Central memory CD8-positive, alpha-beta T cell (primary cell): ENCODE data around the gene E2F8.

Experiments
- ATAC-seq: fragments of 150-1000 bp; cut with Tn5 transposase; replicated peaks from 2 replicates; pipeline ENCODE4 v1.10.0; 2022; ENCODE audit warnings: mild to moderate bottlenecking, moderate FRiP score, moderate number of reproducible peaks; ENCODE audit not compliant: poor library complexity, severe bottlenecking; ENCODE audit errors: extremely low read depth
- DNase-seq, 2 donors: peaks; one replicate each; pipeline ENCODE4 v3.0.0; 2021; ENCODE audit warnings: low spot score in 2 of 2
- H3K27ac Mint-ChIP-seq: one replicate; pipeline ENCODE4 v1.8.0; 2022; ENCODE audit warnings: low read depth, mild to moderate bottlenecking, moderate library complexity, mixed read lengths
- H3K27me3 Mint-ChIP-seq: one replicate; pipeline ENCODE4 v1.8.0; 2022; ENCODE audit warnings: mixed read lengths
- H3K36me3 Mint-ChIP-seq: one replicate; pipeline ENCODE4 v1.8.0; 2022; ENCODE audit warnings: mild to moderate bottlenecking, moderate library complexity, mixed read lengths; ENCODE audit not compliant: insufficient read depth
- H3K4me1 Mint-ChIP-seq: one replicate; pipeline ENCODE4 v1.8.0; 2022; ENCODE audit warnings: mixed read lengths
- H3K4me3 Mint-ChIP-seq: one replicate; pipeline ENCODE4 v1.8.0; 2022; ENCODE audit warnings: mild to moderate bottlenecking, moderate library complexity, mixed read lengths
- H3K9me3 Mint-ChIP-seq: one replicate; pipeline ENCODE4 v1.8.0; 2022; ENCODE audit warnings: mixed read lengths

E2F8 gene

GRCh38 chr11:19229671-19230070 lies 11.1 kb downstream of the E2F8 start:
- H3K36me3 Mint-ChIP-seq, result peaks cover 2% of the 10 kb centered on the region
- H3K27me3 Mint-ChIP-seq, result no peaks in the 10 kb centered on the region
- no peak overlapping the region for H3K27ac Mint-ChIP-seq
- no peak overlapping the region for H3K4me3 Mint-ChIP-seq
- H3K9me3 Mint-ChIP-seq, result no peaks in the 10 kb centered on the region
- no peak for ATAC-seq
- no peak for DNase-seq
- H3K4me1 Mint-ChIP-seq, result no peaks in the 10 kb centered on the region

DNA sequence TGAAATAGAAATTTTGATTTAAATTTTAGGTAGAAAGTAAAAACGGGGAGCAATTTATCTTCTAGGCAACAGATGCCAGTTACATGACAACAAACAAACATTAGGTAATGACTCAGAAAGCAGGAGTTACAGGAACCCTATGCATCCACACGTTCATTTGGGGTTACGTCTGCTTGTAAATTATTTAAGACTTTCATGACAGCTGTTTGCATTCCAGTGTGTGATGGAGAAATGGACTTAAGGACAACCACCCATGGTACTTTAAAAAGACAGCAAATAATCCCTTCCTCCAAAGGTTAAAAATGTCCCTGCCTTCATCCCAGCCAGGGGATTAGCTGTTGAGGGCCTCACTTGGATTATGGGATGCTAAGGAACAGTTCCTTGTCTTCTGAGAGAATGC lies 11.8 kb downstream of the E2F8 start:
- ATAC-seq (no peak), DNase-seq (no peak)
- Mint-ChIP-seq H3K4me1 (no peaks in the 10 kb centered on the region), H3K9me3 (no peaks in the 10 kb centered on the region), H3K4me3 (no peak overlapping the region), H3K27me3 (no peaks in the 10 kb centered on the region), H3K27ac (no peak overlapping the region), H3K36me3 (peaks cover 5% of the 10 kb centered on the region)

- no peak for DNase-seq
- no peak overlapping the region for H3K4me3 Mint-ChIP-seq
- no peaks in the 10 kb centered on the region for H3K27me3 Mint-ChIP-seq
- no peak for ATAC-seq
- H3K27ac Mint-ChIP-seq, result no peak overlapping the region
- H3K9me3 Mint-ChIP-seq, result no peaks in the 10 kb centered on the region
- H3K4me1 Mint-ChIP-seq, result no peaks in the 10 kb centered on the region
- H3K36me3 Mint-ChIP-seq, result peaks cover 5% of the 10 kb centered on the region
Observed at GRCh38 chr11:19226378-19227195, 14.2 kb downstream of the E2F8 start.

DNA sequence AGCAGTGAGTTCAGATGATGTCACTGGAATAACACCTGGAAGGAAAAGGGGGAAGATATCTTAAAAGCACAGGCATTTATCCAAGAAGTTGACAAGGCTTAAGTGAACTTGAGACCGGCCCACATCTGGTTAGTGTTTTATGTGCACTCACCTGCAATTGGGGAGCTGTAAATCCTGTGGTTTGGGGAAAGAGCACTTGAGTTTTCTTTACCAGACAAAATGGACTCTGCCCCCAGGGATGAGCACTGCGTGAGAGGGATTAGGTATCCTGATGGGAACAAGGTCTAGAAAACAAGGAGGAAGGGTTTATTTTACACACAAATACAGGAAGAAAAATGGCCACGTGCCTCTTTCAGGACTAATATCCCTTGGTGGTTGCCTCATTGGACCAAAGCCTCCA lies 15.2 kb downstream of the E2F8 start:
- H3K27me3 Mint-ChIP-seq, result no peaks in the 10 kb centered on the region
- H3K27ac Mint-ChIP-seq, result no peak overlapping the region
- ATAC-seq (no peak), DNase-seq (no peak)
- H3K36me3 Mint-ChIP-seq, result peaks cover 5% of the 10 kb centered on the region
- no peaks in the 10 kb centered on the region for H3K9me3 Mint-ChIP-seq
- no peak overlapping the region for H3K4me3 Mint-ChIP-seq
- H3K4me1 Mint-ChIP-seq, result no peaks in the 10 kb centered on the region

GRCh38 chr11:19225123-19225522 lies 15.6 kb downstream of the E2F8 start:
- Mint-ChIP-seq H3K9me3 (no peaks in the 10 kb centered on the region), H3K4me3 (no peak overlapping the region), H3K27me3 (no peaks in the 10 kb centered on the region), H3K4me1 (no peaks in the 10 kb centered on the region), H3K36me3 (peaks cover 5% of the 10 kb centered on the region), H3K27ac (no peak overlapping the region)
- ATAC-seq, result no peak
- DNase-seq, result no peak

DNA sequence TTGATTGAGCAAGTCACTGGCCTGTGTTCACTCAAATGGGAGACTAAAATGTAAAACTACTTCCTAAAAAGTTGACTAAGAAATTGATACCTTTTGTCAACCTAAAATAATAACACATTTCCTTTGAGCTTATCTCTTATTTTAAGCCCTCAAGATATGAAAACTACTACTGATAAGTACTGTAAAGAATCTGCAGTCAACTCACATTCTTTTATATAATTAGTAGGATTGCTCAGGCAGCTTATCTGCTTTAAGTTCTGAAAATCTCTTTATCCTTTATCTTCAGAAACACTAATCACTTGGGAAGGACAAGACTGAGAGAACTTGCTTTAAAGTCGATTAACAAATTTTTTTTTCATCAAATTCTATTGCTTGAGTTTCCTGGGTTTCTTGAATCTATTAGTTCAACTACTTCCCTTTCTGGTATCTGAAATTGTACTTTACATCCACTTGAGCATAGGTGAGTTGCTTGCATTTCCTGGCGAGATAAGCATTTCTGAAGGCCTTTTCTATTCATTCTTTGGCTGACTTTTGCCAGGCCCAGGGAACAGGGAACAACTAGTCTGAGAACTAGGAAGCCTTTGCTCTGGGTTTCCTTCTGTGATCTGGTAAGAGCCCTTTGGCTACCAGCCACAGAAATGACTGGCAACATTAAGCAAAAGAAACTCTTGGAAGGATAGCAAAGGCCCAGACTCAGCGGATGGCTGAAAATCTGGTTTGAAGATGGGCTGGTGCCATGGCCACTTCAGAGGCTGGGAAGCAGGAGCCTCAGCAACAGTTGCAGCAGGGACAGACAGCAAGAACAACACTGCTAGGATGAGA lies 19.6 kb downstream of the E2F8 start:
- H3K4me1 Mint-ChIP-seq, result no peaks in the 10 kb centered on the region
- DNase-seq (no peak), ATAC-seq (no peak)
- H3K9me3 Mint-ChIP-seq, result no peaks in the 10 kb centered on the region
- H3K27ac Mint-ChIP-seq, result no peak overlapping the region
- H3K36me3 Mint-ChIP-seq, result peaks cover 2% of the 10 kb centered on the region
- H3K4me3 Mint-ChIP-seq, result no peak overlapping the region
- peaks cover under 1% of the 10 kb centered on the region for H3K27me3 Mint-ChIP-seq

GRCh38 chr11:19218786-19219460 lies 21.8 kb downstream of the E2F8 start:
- ATAC-seq (no peak), DNase-seq (no peak)
- Mint-ChIP-seq H3K27ac (no peak overlapping the region), H3K9me3 (no peaks in the 10 kb centered on the region), H3K27me3 (peaks cover 22% of the 10 kb centered on the region), H3K4me1 (no peaks in the 10 kb centered on the region), H3K36me3 (no peaks in the 10 kb centered on the region), H3K4me3 (no peak overlapping the region)

DNA sequence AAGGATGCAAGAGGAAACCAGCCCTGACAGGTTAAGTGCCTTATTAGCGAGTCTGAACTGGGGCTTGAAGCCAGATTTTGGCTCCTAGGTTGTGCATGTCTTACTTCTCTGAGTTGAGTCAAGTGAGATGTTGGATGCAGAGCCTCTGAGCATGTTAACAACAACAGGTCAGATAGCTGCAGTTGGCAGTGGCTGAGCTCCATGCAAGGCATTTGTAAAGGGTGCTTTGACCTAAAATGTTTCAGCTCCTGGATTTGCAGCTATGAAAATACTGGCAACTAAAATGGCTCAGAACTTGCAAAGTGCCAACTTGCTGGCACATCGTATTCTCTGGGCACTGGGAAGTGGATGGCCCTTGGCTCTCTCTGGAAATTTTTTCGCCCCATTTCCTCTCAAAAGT lies 22.5 kb downstream of the E2F8 start:
- no peaks in the 10 kb centered on the region for H3K36me3 Mint-ChIP-seq
- no peak overlapping the region for H3K27ac Mint-ChIP-seq
- ATAC-seq (no peak), DNase-seq (no peak)
- H3K4me1 Mint-ChIP-seq, result no peaks in the 10 kb centered on the region
- peaks cover 29% of the 10 kb centered on the region for H3K27me3 Mint-ChIP-seq
- H3K4me3 Mint-ChIP-seq, result no peak overlapping the region
- no peaks in the 10 kb centered on the region for H3K9me3 Mint-ChIP-seq

- no peak overlapping the region for H3K4me3 Mint-ChIP-seq
- H3K27ac Mint-ChIP-seq, result no peak overlapping the region
- peaks cover 36% of the 10 kb centered on the region for H3K27me3 Mint-ChIP-seq
- H3K4me1 Mint-ChIP-seq, result no peaks in the 10 kb centered on the region
- H3K36me3 Mint-ChIP-seq, result no peaks in the 10 kb centered on the region
- ATAC-seq (no peak), DNase-seq (no peak)
- no peaks in the 10 kb centered on the region for H3K9me3 Mint-ChIP-seq
Observed at GRCh38 chr11:19216709-19217374, 23.9 kb downstream of the E2F8 start.

GRCh38 chr11:19216021-19216420 lies 24.7 kb downstream of the E2F8 start:
- Mint-ChIP-seq H3K27ac (no peak overlapping the region), H3K4me1 (no peaks in the 10 kb centered on the region), H3K36me3 (no peaks in the 10 kb centered on the region), H3K27me3 (peaks cover 36% of the 10 kb centered on the region), H3K4me3 (no peak overlapping the region), H3K9me3 (no peaks in the 10 kb centered on the region)
- DNase-seq (no peak), ATAC-seq (no peak)

DNA sequence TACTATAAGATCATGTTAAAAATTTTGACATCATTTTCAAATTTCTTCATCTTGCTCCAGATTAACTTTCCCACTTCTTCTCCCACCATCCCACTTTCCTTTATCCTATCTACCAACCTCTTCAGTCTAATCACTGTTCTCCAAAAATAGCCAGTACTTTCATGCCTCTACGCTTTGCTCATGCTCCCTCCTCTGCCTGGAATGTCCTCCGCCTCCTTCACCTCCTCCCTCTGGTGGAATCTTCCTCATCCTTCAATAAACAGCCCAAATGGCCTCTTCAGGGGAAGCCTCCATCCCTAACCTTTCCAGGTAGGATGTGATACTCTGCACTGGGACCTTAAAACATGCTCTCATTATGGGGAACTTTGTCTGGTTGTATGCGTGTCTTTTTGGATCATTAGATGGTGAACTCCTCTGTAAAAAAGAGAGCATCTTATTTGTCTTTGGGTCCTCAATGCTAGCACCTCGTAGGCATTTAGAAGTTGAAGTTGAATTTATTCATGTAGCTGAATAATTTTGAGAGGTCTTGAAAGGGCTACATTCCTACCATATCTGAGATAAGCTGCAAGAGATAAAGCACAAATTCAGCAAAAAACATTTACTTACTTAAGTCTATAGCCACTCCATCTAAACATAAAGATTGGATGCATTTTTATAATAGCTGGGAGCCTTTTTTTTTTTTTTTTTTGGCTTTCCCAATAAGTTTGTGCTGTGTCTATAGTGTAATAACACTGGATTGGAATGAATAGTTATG lies 31.0 kb downstream of the E2F8 start:
- Mint-ChIP-seq H3K4me3 (no peak overlapping the region), H3K4me1 (no peaks in the 10 kb centered on the region), H3K9me3 (no peaks in the 10 kb centered on the region)

More for the DNA sequence above, 31.0 kb downstream of the E2F8 start:
- Mint-ChIP-seq H3K27me3 (peaks cover 51% of the 10 kb centered on the region), H3K36me3 (peaks cover 1% of the 10 kb centered on the region), H3K27ac (no peak overlapping the region)
- DNase-seq (no peak), ATAC-seq (no peak)
